ENCODE measurements around the gene PRX. TPM values are rescaled to one million over a fixed set of nuclear protein-coding genes. Genes with fewer than 3 reads are reported as not detected.

PRX gene
- total RNA-seq, 4 donors from 2014 or later = 1.5 to 5.0 (median 2.6) TPM

- in situ Hi-C loops (cut with MboI; ENCODE audit: low pct_ligation_motif_present in 1 of 4, low pct_unique_long_range_greater_than_20kb in 1 of 4, low sequenced_read_pairs in 3 of 4) (no loop called here), intact Hi-C loops (cut with DNase I; ENCODE audit: low total_unique reads) (no loop called here)
- Histone ChIP-seq H3K27ac (peak overlapping the region; percentile 95 to 99 (median 98)), H3K9me3 (no peaks in the 10 kb centered on the region), H3K27me3 (no peaks in the 10 kb centered on the region), H3K4me1 (peaks cover 9 to 31% (median 22%) of the 10 kb centered on the region in 4 donors), H3K36me3 (peaks cover 0 to 8% (median 4%) of the 10 kb centered on the region in 4 donors), H3K4me3 (no peak overlapping the region)
- WGBS, 2 donors (ENCODE audit: low coverage in 1 of 2) = 84 to 85% methylated on average over 4 to 8 of the region's 8 CpGs
- no peak for DNase-seq
- no peak for TF ChIP-seq POLR2A (IDR thresholded peaks at IDR 0.05)
- no peak for TF ChIP-seq EP300 (IDR thresholded peaks at IDR 0.05; ENCODE audit: low read depth)
- TF ChIP-seq CTCF (IDR thresholded peaks at IDR 0.05) = no peak
- TF ChIP-seq POLR2AphosphoS5 (IDR thresholded peaks at IDR 0.05) = no peak
Measured at GRCh38 chr19:40446263-40446784, 33.1 kb upstream of the PRX start.

- in situ Hi-C loops (cut with MboI; ENCODE audit: low pct_ligation_motif_present in 1 of 4, low pct_unique_long_range_greater_than_20kb in 1 of 4, low sequenced_read_pairs in 3 of 4) = no loop called here
- no peak for TF ChIP-seq EP300 (IDR thresholded peaks at IDR 0.05; ENCODE audit: low read depth)
- TF ChIP-seq POLR2A (IDR thresholded peaks at IDR 0.05) = peak; percentile 44
- TF ChIP-seq CTCF (IDR thresholded peaks at IDR 0.05) = no peak
- TF ChIP-seq POLR2AphosphoS5 (IDR thresholded peaks at IDR 0.05) = peak in 2 of 3 donors; percentile 41 to 42
- peaks cover 0 to 13% (median 6%) of the 10 kb centered on the region in 4 donors for H3K36me3 ChIP-seq
- H3K4me3 ChIP-seq = no peak overlapping the region
- intact Hi-C loops (cut with DNase I; ENCODE audit: low total_unique reads) = no loop called here
- H3K4me1 ChIP-seq = peaks cover 9 to 35% (median 23%) of the 10 kb centered on the region in 4 donors
- no peaks in the 10 kb centered on the region for H3K27me3 ChIP-seq
- DNase-seq = peak; percentile 60
- 17 to 54% methylated on average over 1 to 9 of the region's 9 CpGs for WGBS, 2 donors (ENCODE audit: low coverage in 1 of 2)
- H3K27ac ChIP-seq = peak overlapping the region; percentile 95 to 99 (median 98)
- H3K9me3 ChIP-seq = no peaks in the 10 kb centered on the region
Measured at GRCh38 chr19:40445780-40446262, 32.6 kb upstream of the PRX start.

- 8 to 13% methylated on average over 11 to 18 of the region's 18 CpGs for WGBS, 2 donors (ENCODE audit: low coverage in 1 of 2)
- in situ Hi-C loops (cut with MboI; ENCODE audit: low pct_ligation_motif_present in 1 of 4, low pct_unique_long_range_greater_than_20kb in 1 of 4, low sequenced_read_pairs in 3 of 4) (no loop called here), intact Hi-C loops (cut with DNase I; ENCODE audit: low total_unique reads) (no loop called here)
- Histone ChIP-seq H3K9me3 (no peaks in the 10 kb centered on the region), H3K36me3 (peaks cover 0 to 21% (median 9%) of the 10 kb centered on the region in 4 donors), H3K27me3 (no peaks in the 10 kb centered on the region), H3K4me3 (peak overlapping the region; percentile 37 to 98 (median 70)), H3K27ac (peak overlapping the region; percentile 95 to 99 (median 98)), H3K4me1 (peaks cover 9 to 41% (median 24%) of the 10 kb centered on the region in 4 donors)
- TF ChIP-seq CTCF (IDR thresholded peaks at IDR 0.05) (peak in 2 of 5 experiments; percentile 12 to 14), EP300 (IDR thresholded peaks at IDR 0.05; ENCODE audit: low read depth) (no peak), POLR2AphosphoS5 (IDR thresholded peaks at IDR 0.05) (no peak), POLR2A (IDR thresholded peaks at IDR 0.05) (no peak)
- DNase-seq = no peak
Measured at GRCh38 chr19:40444825-40445312, 31.7 kb upstream of the PRX start.

- Histone ChIP-seq H3K9me3 (no peaks in the 10 kb centered on the region), H3K36me3 (peaks cover 0 to 21% (median 9%) of the 10 kb centered on the region in 4 donors), H3K4me3 (peak within 1 kb of the TSS; percentile 64 to 98 (median 70)), H3K4me1 (peaks cover 9 to 41% (median 24%) of the 10 kb centered on the region in 4 donors), H3K27ac (peak within 1 kb of the TSS; percentile 95 to 99 (median 98)), H3K27me3 (no peaks in the 10 kb centered on the region)
- DNase-seq = peak; percentile 99
- WGBS, 2 donors (ENCODE audit: low coverage in 1 of 2) = 0 to 7% methylated on average over 3 to 36 of the region's 72 CpGs
- intact Hi-C loops (cut with DNase I; ENCODE audit: low total_unique reads) (loop anchor here (1.0 kb wide), 1 partner anchor 19 kb away; the partner anchor contains the start of gene SERTAD1), in situ Hi-C loops (cut with MboI; ENCODE audit: low pct_ligation_motif_present in 1 of 4, low pct_unique_long_range_greater_than_20kb in 1 of 4, low sequenced_read_pairs in 3 of 4) (no loop called here)
- TF ChIP-seq CTCF (IDR thresholded peaks at IDR 0.05) (no peak), POLR2A (IDR thresholded peaks at IDR 0.05) (peak; percentile 99), POLR2AphosphoS5 (IDR thresholded peaks at IDR 0.05) (peak; percentile 99), EP300 (IDR thresholded peaks at IDR 0.05; ENCODE audit: low read depth) (peak; percentile 20)
Measured at GRCh38 chr19:40444000-40444824, 31.0 kb upstream of the PRX start, which contains the start of gene SERTAD3. Gene SERTAD3 (minus strand): TSS chr19:40444335. CDS start chr19:40442080, 2,255 bp downstream.

All from transverse colon (tissue), 4 donors.